IMR-90 (cell line): ENCODE measurements around the gene CARTPT. TPM values are rescaled to one million over a fixed set of nuclear protein-coding genes. Genes with fewer than 3 reads are reported as not detected.

ENCODE experiments used
- ATAC-seq: fragments of 200-7000 bp; cut with Tn5 transposase; 2 replicates; pipeline ENCODE4 v1.9.1; 2020; ENCODE audit warnings: low read depth, mild to moderate bottlenecking, moderate library complexity
- BruUV-seq: library from RNA; stranded (reverse); fragments of 400-500 nt; replicated peaks from 2 replicates; lab custom pipeline; 2021; lab: Mats Ljungman, UMichigan
- CTCF ChIA-PET: fragments of 300-600 bp; formaldehyde crosslinking; extraction: SDS; loops from one replicate; lab custom pipeline; 2021; ENCODE audit warnings: antibody characterized with exemption; lab: Yijun Ruan, JAX
- POLR2A ChIA-PET: fragments of 300-600 bp; sonication (Branson Sonifier 250); formaldehyde crosslinking; loops from one replicate; lab custom pipeline; 2022; ENCODE audit warnings: antibody characterized with exemption; ENCODE audit not compliant: unreplicated experiment; lab: Charles Lee
- DNase-seq: peaks from one replicate; pipeline ENCODE4 v3.0.0; 2013
- H2AFZ ChIP-seq: replicated peaks from 2 replicates; pipeline ENCODE3; 2013; ENCODE audit warnings: low read length, mild to moderate bottlenecking; ENCODE audit not compliant: poor library complexity
- H2AK5ac ChIP-seq: 2 replicates; pipeline ENCODE4 v1.6.1; 2013; ENCODE audit warnings: low read depth, low read length, inconsistent platforms
- H2AK9ac ChIP-seq: replicated peaks from 2 replicates; pipeline ENCODE3; 2013; ENCODE audit warnings: mild to moderate bottlenecking, low read depth, low read length, moderate library complexity; ENCODE audit not compliant: poor library complexity
- H2BK120ac ChIP-seq: 2 replicates; pipeline ENCODE4 v1.6.1; 2013; ENCODE audit warnings: low read depth, low read length, inconsistent platforms
- H2BK15ac ChIP-seq: 3 replicates; pipeline ENCODE4 v1.6.1; 2013; ENCODE audit warnings: low read depth, low read length, inconsistent platforms
- H2BK20ac ChIP-seq: 2 replicates; pipeline ENCODE4 v1.6.1; 2013; ENCODE audit warnings: low read depth, mild to moderate bottlenecking, inconsistent platforms, low read length, moderate library complexity
- H2BK5ac ChIP-seq: 2 replicates; pipeline ENCODE4 v1.6.1; 2013; ENCODE audit warnings: mild to moderate bottlenecking, low read depth, low read length, inconsistent platforms; ENCODE audit not compliant: poor library complexity, severe bottlenecking
- H3K14ac ChIP-seq: replicated peaks from 2 replicates; pipeline ENCODE4 v1.6.1; 2013; ENCODE audit warnings: low read depth, low read length, inconsistent platforms
- H3K18ac ChIP-seq: 2 replicates; pipeline ENCODE4 v1.6.1; 2013; ENCODE audit warnings: low read depth, low read length, control low read depth
- H3K23ac ChIP-seq: 2 replicates; pipeline ENCODE4 v1.6.1; 2013; ENCODE audit warnings: low read depth, low read length, inconsistent platforms
- H3K27ac ChIP-seq: 2 replicates; pipeline ENCODE4 v1.5.1; 2013; ENCODE audit warnings: mild to moderate bottlenecking, control low read depth, low read length; ENCODE audit not compliant: insufficient read depth
- H3K27me3 ChIP-seq: 2 replicates; pipeline ENCODE4 v1.6.1; 2013; ENCODE audit warnings: low read length; ENCODE audit not compliant: control insufficient read depth, insufficient read depth
- H3K36me3 ChIP-seq: 2 replicates; pipeline ENCODE4 v1.6.1; 2013; ENCODE audit warnings: low read length, mixed read lengths; ENCODE audit not compliant: control insufficient read depth, insufficient read depth
- H3K4ac ChIP-seq: 2 replicates; pipeline ENCODE4 v1.6.1; 2013; ENCODE audit warnings: low read depth, low read length, inconsistent platforms
- H3K4me1 ChIP-seq: 2 replicates; pipeline ENCODE4 v1.6.1; 2013; ENCODE audit warnings: low read length, mixed read lengths; ENCODE audit not compliant: control insufficient read depth, insufficient read depth
- H3K4me2 ChIP-seq: 2 replicates; pipeline ENCODE4 v1.6.1; 2013; ENCODE audit warnings: low read depth, mild to moderate bottlenecking, control low read depth, low read length, moderate library complexity
- H3K4me3 ChIP-seq: 2 replicates; pipeline ENCODE4 v1.5.1; 2013; ENCODE audit warnings: low read depth, mild to moderate bottlenecking, control low read depth, low read length, moderate library complexity; ENCODE audit not compliant: insufficient read depth
- H3K56ac ChIP-seq: 2 replicates; pipeline ENCODE4 v1.6.1; 2013; ENCODE audit warnings: low read length, inconsistent platforms; ENCODE audit not compliant: insufficient read depth; ENCODE audit errors: extremely low read depth
- H3K79me1 ChIP-seq, 2 experiments: 2 replicates each; pipeline ENCODE4 v1.6.1; 2013; ENCODE audit warnings: low read length in 2 of 2, inconsistent platforms in 1 of 2, low read depth in 1 of 2
- H3K9ac ChIP-seq: 2 replicates; pipeline ENCODE4 v1.6.1; 2013; ENCODE audit warnings: low read depth, low read length, control low read depth
- H3K9me1 ChIP-seq: 2 replicates; pipeline ENCODE4 v1.6.1; 2013; ENCODE audit warnings: low read length, inconsistent platforms; ENCODE audit not compliant: insufficient read depth
- H3K9me3 ChIP-seq: 2 replicates; pipeline ENCODE4 v1.6.1; 2013; ENCODE audit warnings: low read length; ENCODE audit not compliant: control insufficient read depth, insufficient read depth
- H4K20me1 ChIP-seq: 2 replicates; pipeline ENCODE4 v1.6.1; 2013; ENCODE audit warnings: low read length, inconsistent platforms; ENCODE audit not compliant: insufficient read depth
- H4K5ac ChIP-seq: 2 replicates; pipeline ENCODE4 v1.6.1; 2013; ENCODE audit warnings: mild to moderate bottlenecking, low read depth, low read length, control low read depth
- H4K8ac ChIP-seq, 2 experiments: 2 replicates each; pipeline ENCODE4 v1.6.1; 2013; ENCODE audit warnings: low read depth in 2 of 2, low read length in 2 of 2, control low read depth in 1 of 2, inconsistent platforms in 1 of 2
- H4K91ac ChIP-seq: 2 replicates; pipeline ENCODE4 v1.6.1; 2013; ENCODE audit warnings: low read depth, low read length, inconsistent platforms; ENCODE audit not compliant: insufficient read depth
- CEBPB ChIP-seq: IDR thresholded peaks from 2 replicates; pipeline ENCODE4 v1.6.1; 2012; ENCODE audit warnings: low read depth, low read length, improper control_type of control experiment
- CHD1 ChIP-seq: IDR thresholded peaks from 2 replicates; pipeline ENCODE4 v1.6.1; 2012; ENCODE audit warnings: low read depth, low read length, improper control_type of control experiment
- CTCF ChIP-seq: conservative IDR thresholded peaks from 2 replicates; pipeline ENCODE4 v1.5.1; 2012; ENCODE audit warnings: mild to moderate bottlenecking, low read depth, low read length, improper control_type of control experiment
- FOS ChIP-seq: fragments of 150-350 bp; IDR thresholded peaks from 2 replicates; pipeline ENCODE4 v1.6.1; 2016; ENCODE audit warnings: low read depth, low read length
- MAFK ChIP-seq: IDR thresholded peaks from 2 replicates; pipeline ENCODE4 v1.6.1; 2012; ENCODE audit warnings: low read depth, low read length, improper control_type of control experiment
- MAZ ChIP-seq: IDR thresholded peaks from 2 replicates; pipeline ENCODE4 v1.6.1; 2012; ENCODE audit warnings: low read depth, mild to moderate bottlenecking, low read length, improper control_type of control experiment, moderate library complexity, borderline replicate concordance
- MXI1 ChIP-seq: IDR thresholded peaks from 2 replicates; pipeline ENCODE4 v1.6.1; 2012; ENCODE audit warnings: low read depth, mild to moderate bottlenecking, low read length, moderate library complexity, borderline replicate concordance
- NFE2L2 ChIP-seq: fragments of 150-350 bp; IDR thresholded peaks from 2 replicates; pipeline ENCODE4 v1.6.1; 2016; ENCODE audit warnings: low read depth, mild to moderate bottlenecking, low read length
- POLR2A ChIP-seq: IDR thresholded peaks from 2 replicates; pipeline ENCODE4 v1.6.1; 2012; ENCODE audit warnings: mild to moderate bottlenecking, low read depth, low read length
- RCOR1 ChIP-seq: IDR thresholded peaks from 2 replicates; pipeline ENCODE4 v1.6.1; 2012; ENCODE audit warnings: mild to moderate bottlenecking, low read length, improper control_type of control experiment; ENCODE audit not compliant: insufficient replicate concordance
- SMC3 ChIP-seq: fragments of 150-350 bp; IDR thresholded peaks from 2 replicates; pipeline ENCODE4 v1.6.1; 2016; ENCODE audit warnings: low read depth, mild to moderate bottlenecking, antibody characterized with exemption, low read length, moderate library complexity
- WGBS, 2 experiments: methylation state at CpG; one replicate each; pipeline versions ENCODE4 v1.1.5 to v1.1.7; 2013; ENCODE audit warnings: missing lambda C conversion rate in 2 of 2; ENCODE audit not compliant: insufficient read length in 1 of 2; ENCODE audit errors: extremely low coverage in 2 of 2; 5-methylcytosine and 5-hydroxymethylcytosine counted together
- dilution Hi-C: fragments of 300-500 bp; cut with HindIII; formaldehyde crosslinking; loops from one replicate; pipeline ENCODE4 v1.14.3; 2018; ENCODE audit warnings: low sequenced_read_pairs; ENCODE audit not compliant: unreplicated experiment
- in situ Hi-C: fragments of 300-500 bp; cut with MboI; formaldehyde crosslinking; loops from 3 replicates; pipeline ENCODE4 v1.14.3; 2019; ENCODE audit warnings: low sequenced_read_pairs, inconsistent platforms, mixed read lengths
- intact Hi-C: fragments of 100-400 bp; cut with micrococcal nuclease; formaldehyde crosslinking; loops from 2 replicates; pipeline ENCODE4 v1.10.0; 2022
- polyA plus RNA-seq, 3 experiments: library from polyadenylated mRNA; depleted of rRNA; stranded (reverse); fragments of >200 nt; gene quantifications; 2 replicates each; pipeline ENCODE4 v1.2.3, GENCODE V29; 2012; ENCODE audit warnings: low replicate concordance in 1 of 3
- total RNA-seq: library from RNA; depleted of rRNA; stranded (reverse); fragments of >200 nt; gene quantifications from 2 replicates; pipeline ENCODE4 v1.2.3, GENCODE V29; 2012

CARTPT gene
- total and polyA plus RNA-seq, 2 of the 4 experiments (the other 2 are of a cell fraction): not detected

DNA sequence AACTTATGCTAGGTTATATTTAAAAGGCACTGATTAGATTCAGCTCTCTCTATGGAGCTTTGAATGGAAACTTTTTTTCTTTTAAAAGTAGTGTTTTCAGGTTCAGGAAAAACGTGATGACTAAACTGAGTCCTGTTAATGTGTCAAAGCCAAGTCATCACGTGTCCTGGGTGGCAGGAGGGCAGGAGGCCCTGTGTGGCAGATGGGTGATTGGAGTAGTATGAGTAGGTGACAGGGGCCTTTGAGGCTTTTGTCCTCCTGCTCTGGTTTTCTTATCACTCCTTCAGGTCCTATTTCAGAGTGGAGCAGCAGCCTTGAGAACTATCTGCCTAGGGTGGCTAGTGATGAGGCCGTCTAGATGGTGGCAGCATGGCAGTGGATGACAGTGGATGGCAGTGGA is 17.7 kb upstream of the CARTPT start:
- in situ Hi-C loops: no loop called here

More for the DNA sequence above, 17.7 kb upstream of the CARTPT start:
- Histone ChIP-seq H3K9ac (no peak overlapping the region), H3K23ac (no peak overlapping the region), H4K5ac (no peak overlapping the region), H2BK15ac (no peak overlapping the region), H4K8ac (no peak overlapping the region), H3K4ac (no peak overlapping the region), H2BK120ac (no peak overlapping the region), H2AK5ac (no peak overlapping the region), H3K4me2 (no peak overlapping the region), H3K9me3 (no peaks in the 10 kb centered on the region), H4K20me1 (no peaks in the 10 kb centered on the region), H2AFZ (no peak overlapping the region), H3K36me3 (no peaks in the 10 kb centered on the region), H3K14ac (no peak overlapping the region), H3K4me3 (no peak overlapping the region), H3K79me1 (no peaks in the 10 kb centered on the region), H4K91ac (no peak overlapping the region), H3K18ac (no peak overlapping the region), H3K56ac (no peak overlapping the region), H3K9me1 (no peaks in the 10 kb centered on the region), H2AK9ac (no peak overlapping the region), H3K4me1 (no peaks in the 10 kb centered on the region), H2BK20ac (no peak overlapping the region), H2BK5ac (no peak overlapping the region), H3K27ac (no peak overlapping the region), H3K27me3 (peaks cover 18% of the 10 kb centered on the region)
- ChIA-PET POLR2A (no interaction called here), CTCF (interaction anchor here (0.8 kb wide), 1 partner anchor 227 kb away, joined by 3 read pairs; no protein-coding TSS in a partner anchor)
- intact Hi-C loops (no loop called here), dilution Hi-C loops (no loop called here)
- no peak for ATAC-seq
- BruUV-seq: no TSS peak
- WGBS, 2 experiments: 40% methylated on average over 1 of the region's 3 CpGs; no CpG with 5 or more reads in 1 of the 2 experiments
- no peak for DNase-seq
- TF ChIP-seq RCOR1 (no peak), CEBPB (no peak), SMC3 (no peak), POLR2A (no peak), FOS (no peak), NFE2L2 (no peak), CHD1 (no peak), MAFK (no peak), CTCF (no peak), MAZ (no peak), MXI1 (no peak)
